ENCODE measurements around the gene RPH3AL. TPM values are rescaled to one million over a fixed set of nuclear protein-coding genes. Genes with fewer than 3 reads are reported as not detected.

RPH3AL gene
- total and polyA plus RNA-seq, 8 donors: 43.4 to 89.1 (median 56.0) TPM

- Histone ChIP-seq H3K27me3 (no peaks in the 10 kb centered on the region), H3K4me3 (no peak overlapping the region), H3K27ac (no peak overlapping the region), H3K36me3 (peaks cover 0 to 7% (median 0%) of the 10 kb centered on the region in 3 donors), H3K4me1 (no peaks in the 10 kb centered on the region), H3K9me3 (no peaks in the 10 kb centered on the region)
- FAIRE-seq (no peak), DNase-seq (peak in 1 of 6 donors; percentile 60), ATAC-seq (no peak)
- 91 to 92% methylated on average over 11 of the region's 11 CpGs for WGBS, 2 donors
- no peak for TF ChIP-seq CTCF (IDR thresholded peaks at IDR 0.05)
- intact Hi-C loops (cut with DNase I): no loop called here
These were observed 189.9 kb downstream of the RPH3AL start for GRCh38 chr17:162689-163088.

Other genes starting within 250 kb of the RPH3AL start
- gene SCGB1C2, start 215.2 kb downstream of the RPH3AL start, total RNA-seq: under 1 TPM in 3 of 6 donors, not detected in 3; 0.38 to 0.55 (median 0.50) TPM
- not detected for gene SCGB1C2, start 215.2 kb downstream of the RPH3AL start, polyA plus RNA-seq
- gene DOC2B, start 171.2 kb downstream of the RPH3AL start, total RNA-seq: 10 to 100 TPM in 4 of 6 donors, 1 to 10 TPM in 2; 4.9 to 25.1 (median 11.5) TPM
- 10 to 100 TPM in 1 of 2 donors, 1 to 10 TPM in 1; 4.3 to 12.1 TPM for gene DOC2B, start 171.2 kb downstream of the RPH3AL start, polyA plus RNA-seq
- gene RFLNB, start 93.1 kb upstream of the RPH3AL start, total RNA-seq: 1 to 10 TPM; 2.4 to 4.1 (median 2.7) TPM
- 1 to 10 TPM; 2.9 to 3.0 TPM for gene RFLNB, start 93.1 kb upstream of the RPH3AL start, polyA plus RNA-seq